LNCaP clone FGC (cell line): ENCODE data around the gene TTC39C.
A peak's percentile ranks its signal among the peaks of the same experiment; 100 is the strongest.

Experiments
- DNase-seq: peaks from one replicate; pipeline ENCODE4 v3.0.0-alpha.2; 2011; ENCODE audit warnings: low read depth
- H3K4me3 ChIP-seq: 2 replicates; pipeline ENCODE4 v1.5.1; 2011; ENCODE audit warnings: mild to moderate bottlenecking, low read depth, low read length, control low read depth
- TF ChIP-seq, protein P1 (sequence below): IDR thresholded peaks from 2 replicates; pipeline ENCODE4 v1.5.1; 2012; ENCODE audit warnings: mild to moderate bottlenecking; ENCODE audit not compliant: control insufficient read depth, insufficient read depth; ENCODE audit errors: extremely low read depth

TTC39C gene

DNA sequence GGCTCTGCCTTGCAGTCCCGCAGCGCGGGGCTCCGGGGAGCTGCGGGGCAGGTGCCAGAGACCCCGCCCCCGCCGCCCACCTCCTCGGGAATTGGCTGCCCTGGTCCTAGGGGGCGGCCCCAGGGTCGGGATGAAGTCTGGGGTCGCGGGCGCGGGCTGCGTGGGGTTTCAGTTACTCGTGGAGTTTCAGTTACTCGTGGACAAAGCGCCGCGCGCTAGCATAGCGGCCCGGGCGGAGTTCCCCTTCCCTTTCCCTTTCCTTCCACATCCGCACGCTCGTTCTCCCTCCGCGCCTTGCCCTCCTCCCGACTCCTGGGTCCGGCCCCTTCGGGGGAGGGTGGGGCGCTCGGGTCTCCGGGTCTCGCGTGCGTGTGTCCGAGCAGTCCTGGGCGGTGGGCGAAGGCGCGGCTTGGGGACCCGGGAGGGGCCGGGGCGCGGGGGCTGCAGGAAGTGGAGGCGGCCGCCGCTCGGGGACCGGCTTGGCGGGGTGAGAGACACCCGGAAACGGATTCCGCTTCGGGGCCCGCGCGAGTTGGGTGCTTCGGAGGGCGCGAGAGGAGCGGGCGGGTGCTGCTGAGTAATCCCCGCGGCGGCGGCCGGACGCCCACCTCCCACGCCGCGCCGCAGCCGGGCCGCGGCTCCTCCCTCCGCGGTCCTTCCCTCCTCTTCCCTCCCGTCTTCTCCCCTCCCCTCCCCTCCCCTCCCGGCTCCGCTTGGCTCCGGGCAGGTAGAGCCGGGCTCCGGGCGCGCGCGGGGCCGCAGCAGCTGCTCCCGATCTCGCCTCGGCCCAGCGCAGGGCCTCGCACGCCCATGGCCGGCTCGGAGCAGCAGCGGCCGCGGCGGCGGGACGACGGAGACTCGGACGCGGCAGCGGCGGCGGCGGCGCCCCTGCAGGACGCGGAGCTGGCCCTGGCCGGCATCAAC, at the start of gene TTC39C:
TTC39C (plus strand) TSS at position 693 of the 924 bp plus-strand sequence; CDS start at position 811, 118 bp downstream.
- TF ChIP-seq, protein P1, sequence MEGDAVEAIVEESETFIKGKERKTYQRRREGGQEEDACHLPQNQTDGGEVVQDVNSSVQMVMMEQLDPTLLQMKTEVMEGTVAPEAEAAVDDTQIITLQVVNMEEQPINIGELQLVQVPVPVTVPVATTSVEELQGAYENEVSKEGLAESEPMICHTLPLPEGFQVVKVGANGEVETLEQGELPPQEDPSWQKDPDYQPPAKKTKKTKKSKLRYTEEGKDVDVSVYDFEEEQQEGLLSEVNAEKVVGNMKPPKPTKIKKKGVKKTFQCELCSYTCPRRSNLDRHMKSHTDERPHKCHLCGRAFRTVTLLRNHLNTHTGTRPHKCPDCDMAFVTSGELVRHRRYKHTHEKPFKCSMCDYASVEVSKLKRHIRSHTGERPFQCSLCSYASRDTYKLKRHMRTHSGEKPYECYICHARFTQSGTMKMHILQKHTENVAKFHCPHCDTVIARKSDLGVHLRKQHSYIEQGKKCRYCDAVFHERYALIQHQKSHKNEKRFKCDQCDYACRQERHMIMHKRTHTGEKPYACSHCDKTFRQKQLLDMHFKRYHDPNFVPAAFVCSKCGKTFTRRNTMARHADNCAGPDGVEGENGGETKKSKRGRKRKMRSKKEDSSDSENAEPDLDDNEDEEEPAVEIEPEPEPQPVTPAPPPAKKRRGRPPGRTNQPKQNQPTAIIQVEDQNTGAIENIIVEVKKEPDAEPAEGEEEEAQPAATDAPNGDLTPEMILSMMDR, result no peak
- no peak for DNase-seq
- H3K4me3 ChIP-seq, result peak within 1 kb of the TSS; percentile 78

DNA sequence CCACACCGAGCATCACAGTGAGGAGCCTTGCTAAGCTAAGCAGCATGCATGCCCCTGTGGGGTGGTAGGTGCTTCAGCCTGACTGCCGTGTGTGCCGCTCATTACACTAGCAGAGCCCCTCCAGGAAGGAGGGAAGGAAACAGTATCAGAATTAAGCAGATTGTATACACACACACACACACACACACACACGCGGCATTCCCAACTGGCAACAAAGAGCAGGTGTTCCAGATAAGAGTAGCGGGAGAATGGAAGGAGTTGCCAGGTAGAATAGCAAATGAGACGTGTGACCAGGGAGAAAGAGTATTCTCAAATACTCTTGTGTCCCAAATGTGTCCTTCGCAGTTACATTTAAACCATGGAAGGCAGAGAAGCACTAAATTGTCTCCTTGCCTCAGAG, 47.6 kb upstream of the TTC39C start:
- no peak overlapping the region for H3K4me3 ChIP-seq
- DNase-seq, result no peak
- TF ChIP-seq, protein P1, result no peak

GRCh38 chr18:23967321-23968089, 47.0 kb upstream of the TTC39C start:
- H3K4me3 ChIP-seq, result no peak overlapping the region
- TF ChIP-seq, protein P1, result no peak
- no peak for DNase-seq

- TF ChIP-seq, protein P1, result no peak
- H3K4me3 ChIP-seq, result no peak overlapping the region
- DNase-seq, result no peak
Observed at GRCh38 chr18:23968638-23969604, 45.6 kb upstream of the TTC39C start.

GRCh38 chr18:23969664-23970063, 44.9 kb upstream of the TTC39C start:
- no peak overlapping the region for H3K4me3 ChIP-seq
- DNase-seq, result no peak
- TF ChIP-seq, protein P1, result no peak
